ENCODE results near the gene KCTD4.
"Not testable (repeated sequence)": the region's sequence is repeated elsewhere in the genome, so short reads cannot be mapped to it uniquely, and the experiment has no call there.

Gene KCTD4

GRCh38 chr13:45215392-45216077, 14.7 kb upstream of the KCTD4 start:
- no peak for DNase-seq

- no peak for DNase-seq
These were observed 8.4 kb upstream of the KCTD4 start for GRCh38 chr13:45209229-45209628.

GRCh38 chr13:45208132-45208531, 7.3 kb upstream of the KCTD4 start:
- no peak for DNase-seq

GRCh38 chr13:45207319-45207718, 6.5 kb upstream of the KCTD4 start:
- no peak for DNase-seq

- DNase-seq: no peak
These were observed 5.5 kb upstream of the KCTD4 start for GRCh38 chr13:45206340-45206739.

- DNase-seq: no peak
These were observed 4.3 kb upstream of the KCTD4 start for GRCh38 chr13:45205124-45205523.

GRCh38 chr13:45199711-45200110, 1.1 kb downstream of the KCTD4 start:
- no peak for DNase-seq

GRCh38 chr13:45198924-45199323, 1.9 kb downstream of the KCTD4 start:
- DNase-seq: no peak

GRCh38 chr13:45198041-45198440, 2.8 kb downstream of the KCTD4 start:
- no peak for DNase-seq

- no peak for DNase-seq
These were observed 4.2 kb downstream of the KCTD4 start for GRCh38 chr13:45196622-45197021.

- no peak for DNase-seq
These were observed 4.7 kb downstream of the KCTD4 start for GRCh38 chr13:45196096-45196495.

GRCh38 chr13:45195421-45195820, 5.4 kb downstream of the KCTD4 start:
- no peak for DNase-seq

- no peak for DNase-seq
These were observed 6.5 kb downstream of the KCTD4 start for GRCh38 chr13:45194081-45194939.

GRCh38 chr13:45191874-45192273, 9.0 kb downstream of the KCTD4 start:
- DNase-seq: no peak

GRCh38 chr13:45189511-45189910, 11.3 kb downstream of the KCTD4 start:
- DNase-seq: not testable (repeated sequence)

- DNase-seq: not testable (repeated sequence)
These were observed 11.8 kb downstream of the KCTD4 start for GRCh38 chr13:45189077-45189476.

GRCh38 chr13:45185286-45185685, 15.6 kb downstream of the KCTD4 start:
- DNase-seq: no peak

GRCh38 chr13:45184693-45185092, 16.2 kb downstream of the KCTD4 start:
- no peak for DNase-seq

- DNase-seq: no peak
These were observed 19.9 kb downstream of the KCTD4 start for GRCh38 chr13:45180713-45181601.

GRCh38 chr13:45180303-45180702, 20.5 kb downstream of the KCTD4 start:
- no peak for DNase-seq

- DNase-seq: no peak
These were observed 21.4 kb downstream of the KCTD4 start for GRCh38 chr13:45179428-45179827.

- DNase-seq: no peak
These were observed 22.3 kb downstream of the KCTD4 start for GRCh38 chr13:45178349-45179162.
